ACHN (cell line): ENCODE data around the gene PCSK6.
"Not testable (repeated sequence)": the region's sequence is repeated elsewhere in the genome, so short reads cannot be mapped to it uniquely, and the experiment has no call there.

Experiments used
- DNase-seq: peaks from one replicate; pipeline ENCODE4 v3.0.0-alpha.2; 2015
- in situ Hi-C: cut with HindIII; loops from 2 replicates; pipeline ENCODE4 v1.10.0; 2017; ENCODE audit warnings: low sequenced_read_pairs, low pct_ligation_motif_present, low pct_unique_long_range_greater_than_20kb

Gene PCSK6

DNA sequence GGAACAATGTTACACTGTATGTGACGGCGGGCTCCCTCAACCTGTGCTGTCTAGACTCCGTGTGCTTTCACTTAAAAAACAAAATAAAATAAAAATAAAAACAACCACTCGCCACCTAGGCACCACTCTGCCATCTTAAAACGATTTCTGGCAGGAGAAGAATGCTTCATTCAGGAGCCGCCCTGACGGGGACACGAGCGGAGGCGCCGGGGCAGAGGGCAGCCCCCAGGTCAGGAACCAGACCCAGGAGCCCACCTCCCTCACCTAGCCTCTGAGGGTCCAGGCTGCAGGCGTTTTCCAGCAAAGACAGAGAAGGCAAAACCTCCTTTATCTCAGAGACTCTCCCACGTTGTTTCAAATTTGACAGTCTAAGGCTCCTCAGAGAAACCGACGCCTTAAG, 109.4 kb downstream of the PCSK6 start:
- in situ Hi-C loops, result no loop called here

DNA sequence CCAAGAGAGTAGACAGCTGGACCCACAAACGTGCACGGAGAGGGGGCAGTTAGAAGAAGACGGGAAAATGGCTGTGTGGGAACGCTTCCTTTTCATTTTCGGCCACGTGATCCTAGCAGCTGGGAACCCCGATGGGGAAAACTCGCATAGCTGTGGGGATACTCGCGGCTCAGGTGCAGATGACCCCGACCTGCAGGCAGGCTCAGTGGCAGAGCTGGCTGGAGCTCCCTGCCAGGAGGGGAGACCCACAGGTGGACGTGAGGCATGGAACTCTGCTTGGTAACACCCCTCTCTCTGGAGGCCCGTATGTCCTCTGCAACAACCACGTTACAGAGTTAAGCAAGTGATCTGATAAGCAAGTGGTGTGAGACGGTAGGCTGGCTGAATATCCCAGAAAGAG, 109.9 kb downstream of the PCSK6 start:
- no peak for DNase-seq
- in situ Hi-C loops, result no loop called here

More for the DNA sequence above, 109.4 kb downstream of the PCSK6 start:
- no peak for DNase-seq

DNA sequence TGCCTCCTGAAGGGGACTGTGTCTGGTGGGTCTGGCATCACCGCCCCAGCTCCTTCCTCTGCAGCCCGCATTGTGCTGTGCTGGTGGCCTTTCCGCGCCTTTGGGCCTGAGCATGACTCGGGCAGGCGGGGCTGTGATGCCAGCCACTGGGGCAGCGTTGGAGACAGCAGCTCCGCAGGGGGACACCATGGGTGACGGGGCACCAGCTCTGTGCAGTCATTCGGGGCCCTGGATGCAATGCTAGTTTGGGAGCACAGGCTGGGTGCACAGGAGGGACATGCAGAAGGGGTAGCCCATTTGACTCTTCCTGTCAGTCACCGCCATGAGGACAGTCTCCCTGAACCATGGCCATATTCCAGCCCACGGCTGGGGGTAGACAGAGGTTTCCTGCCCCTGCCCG, 110.6 kb downstream of the PCSK6 start:
- in situ Hi-C loops, result no loop called here
- DNase-seq, result no peak

DNA sequence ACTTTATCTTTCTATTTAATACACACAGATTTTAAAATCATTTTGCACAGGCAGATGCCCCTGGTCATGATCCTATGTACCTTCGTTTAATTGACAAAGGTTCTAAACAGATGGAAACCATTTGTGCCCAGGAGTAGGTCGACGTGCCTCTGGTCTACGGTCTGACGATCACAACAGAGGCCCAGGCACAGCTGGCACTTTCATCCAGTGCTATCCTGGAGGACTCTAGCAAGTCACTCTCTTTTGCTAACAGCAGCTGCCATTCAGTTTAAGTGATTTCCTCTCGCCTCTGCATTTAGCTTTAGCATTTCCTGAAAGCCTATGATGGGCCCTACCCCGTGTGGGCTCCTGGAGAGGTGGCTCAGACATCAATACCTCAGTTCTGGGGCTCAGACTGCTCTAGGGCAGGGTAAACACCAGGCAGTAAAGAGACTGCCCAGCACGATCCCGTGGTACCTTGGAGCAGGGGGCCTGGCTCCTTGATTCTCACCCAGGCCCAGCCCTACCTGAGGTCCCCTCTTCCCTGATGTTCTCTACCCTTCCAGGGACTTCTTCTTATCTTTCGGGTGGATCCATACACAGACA, 111.2 kb downstream of the PCSK6 start:
- in situ Hi-C loops, result no loop called here
- DNase-seq, result no peak

DNA sequence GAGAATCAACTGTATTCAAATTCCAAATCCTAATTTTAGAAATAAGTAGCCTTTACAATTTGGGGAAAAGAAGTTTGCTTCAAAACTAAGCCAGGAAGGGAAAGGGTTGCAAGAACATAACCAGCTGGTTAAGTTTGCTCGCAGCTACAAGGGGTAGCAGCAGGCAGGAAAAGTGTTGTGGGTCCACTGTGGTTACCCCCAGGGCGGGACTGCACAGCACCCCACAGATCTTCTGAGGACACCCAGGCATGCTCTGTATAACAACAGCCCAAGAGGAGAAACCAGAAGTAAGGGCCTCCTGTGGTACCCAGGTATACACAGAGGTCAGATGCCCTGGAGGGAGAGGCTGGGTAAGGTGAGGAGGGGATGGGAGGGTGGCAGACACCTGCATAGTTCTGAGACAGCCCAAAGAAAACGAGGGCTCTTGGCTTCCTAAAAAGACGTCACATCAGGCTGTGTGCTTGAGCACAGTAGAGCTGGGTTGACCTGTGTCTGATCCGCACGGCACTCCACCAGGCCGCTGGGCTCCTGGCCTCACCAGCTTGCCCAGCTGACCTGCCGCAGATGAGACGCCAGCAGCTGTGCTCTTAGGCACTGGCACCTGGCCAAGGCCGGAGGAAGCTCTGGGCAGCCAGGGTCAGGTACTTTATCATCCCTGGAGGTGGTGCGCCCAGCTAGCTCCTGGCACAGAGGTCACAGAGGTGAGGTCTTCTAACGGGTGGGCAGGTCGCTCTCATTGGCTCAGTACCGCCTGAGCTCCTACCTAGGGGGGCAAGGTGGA, 112.7 kb downstream of the PCSK6 start:
- no peak for DNase-seq
- in situ Hi-C loops, result no loop called here

DNA sequence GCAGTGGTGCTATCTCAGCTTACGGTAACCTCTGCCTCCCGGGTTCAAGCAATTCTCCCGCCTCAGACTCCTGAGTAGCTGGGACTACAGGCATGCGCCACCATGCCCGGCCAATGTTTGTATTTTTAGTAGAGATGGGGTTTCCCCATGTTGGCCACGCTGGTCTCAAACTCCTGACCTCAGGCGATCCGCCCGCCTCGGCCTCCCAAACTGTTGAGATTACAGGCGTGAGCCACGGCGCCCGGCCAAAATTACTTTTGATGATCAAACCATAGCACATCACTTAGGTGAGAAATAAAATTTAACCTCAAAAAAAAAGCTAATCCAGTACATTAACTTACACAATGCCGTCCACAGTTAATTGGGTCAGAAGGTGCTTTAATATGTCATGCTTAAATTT, 114.5 kb downstream of the PCSK6 start:
- in situ Hi-C loops, DNase-seq: not testable (repeated sequence)

DNA sequence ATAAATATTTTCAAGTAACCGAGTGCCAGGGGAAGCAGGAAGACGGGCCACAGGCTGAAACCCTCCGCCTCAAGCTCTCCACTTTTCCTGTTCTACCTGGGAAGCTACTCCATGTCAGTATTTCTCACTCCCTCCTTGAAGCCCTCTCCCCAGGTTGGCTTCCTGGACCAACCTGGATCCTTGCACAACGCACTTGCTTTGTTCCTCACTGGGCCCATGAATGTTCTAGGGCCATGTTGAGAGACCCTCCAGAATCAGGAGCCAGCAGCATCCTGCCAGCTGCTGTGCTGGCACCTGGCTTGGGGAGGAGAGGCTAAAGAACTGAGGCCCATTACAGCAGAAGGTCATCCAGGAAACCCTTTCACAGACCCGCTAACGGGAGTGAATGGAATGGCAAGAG, 115.2 kb downstream of the PCSK6 start:
- in situ Hi-C loops, result no loop called here
- no peak for DNase-seq

DNA sequence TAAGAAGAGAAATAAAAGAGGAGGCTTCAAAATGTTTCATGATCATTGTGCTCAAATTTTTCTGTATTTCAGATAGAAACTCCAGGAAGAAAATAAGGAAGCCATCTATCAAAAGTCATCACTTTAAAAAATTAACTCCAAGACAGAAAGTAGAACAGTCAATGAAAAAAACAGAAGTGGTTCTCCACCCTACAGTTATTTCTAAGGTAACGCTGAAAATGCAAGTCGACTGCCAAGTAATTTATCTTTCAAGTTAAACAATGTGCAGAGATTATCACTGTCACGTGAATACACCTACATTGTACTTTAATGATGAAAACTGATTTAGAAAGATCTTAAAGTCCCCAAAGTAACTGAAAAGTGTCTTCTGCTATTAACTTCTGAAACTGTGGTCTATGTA, 115.9 kb downstream of the PCSK6 start:
- in situ Hi-C loops, result no loop called here
- no peak for DNase-seq

DNA sequence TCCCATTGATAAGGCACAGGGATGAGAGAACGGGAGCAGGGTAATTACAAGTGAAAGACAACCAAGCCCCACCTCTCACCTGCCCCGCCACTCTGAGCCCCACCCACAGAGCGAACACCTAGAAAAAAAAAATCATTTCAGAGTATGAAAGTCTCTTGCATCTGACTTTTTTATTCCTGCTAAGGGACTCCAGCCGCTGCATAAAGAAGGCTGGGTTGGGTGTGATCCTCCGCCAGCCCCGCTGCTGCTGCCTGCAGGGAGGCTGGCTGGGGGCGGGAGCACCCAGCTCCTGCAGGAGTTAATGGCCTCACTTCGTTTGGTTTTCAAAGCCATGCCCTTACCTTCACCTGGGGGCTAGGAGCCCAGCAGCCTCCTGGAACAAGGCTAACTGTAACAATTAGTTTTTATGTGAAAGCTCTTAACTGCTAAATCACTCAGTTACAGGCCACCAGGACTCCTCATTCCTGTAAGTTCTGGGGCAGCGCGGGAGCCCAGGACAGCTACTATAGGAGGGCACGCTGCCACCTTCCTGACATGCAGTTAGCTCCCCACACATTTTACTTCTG, 116.5 kb downstream of the PCSK6 start:
- no peak for DNase-seq
- in situ Hi-C loops, result no loop called here

DNA sequence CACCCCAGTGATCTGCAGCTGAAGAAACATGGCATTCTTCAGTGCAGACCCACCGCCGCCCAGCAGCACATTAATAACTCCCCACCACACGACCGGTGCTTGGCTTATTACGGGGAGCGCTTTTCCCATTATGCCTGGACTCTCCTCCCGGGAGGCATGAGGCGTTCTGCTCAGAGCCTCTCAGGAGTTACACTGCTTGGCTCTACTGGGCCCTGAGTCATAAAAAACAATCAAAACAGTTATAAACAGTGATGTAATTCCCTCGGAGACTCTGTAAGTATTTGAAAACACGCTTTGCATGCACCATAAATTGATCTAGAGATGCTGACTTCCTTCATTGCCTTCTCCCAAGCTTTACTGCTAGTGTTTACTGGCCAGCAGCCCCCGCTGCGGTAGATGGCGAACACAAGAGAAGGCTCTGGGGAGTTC, 117.3 kb downstream of the PCSK6 start:
- in situ Hi-C loops, result no loop called here
- no peak for DNase-seq

DNA sequence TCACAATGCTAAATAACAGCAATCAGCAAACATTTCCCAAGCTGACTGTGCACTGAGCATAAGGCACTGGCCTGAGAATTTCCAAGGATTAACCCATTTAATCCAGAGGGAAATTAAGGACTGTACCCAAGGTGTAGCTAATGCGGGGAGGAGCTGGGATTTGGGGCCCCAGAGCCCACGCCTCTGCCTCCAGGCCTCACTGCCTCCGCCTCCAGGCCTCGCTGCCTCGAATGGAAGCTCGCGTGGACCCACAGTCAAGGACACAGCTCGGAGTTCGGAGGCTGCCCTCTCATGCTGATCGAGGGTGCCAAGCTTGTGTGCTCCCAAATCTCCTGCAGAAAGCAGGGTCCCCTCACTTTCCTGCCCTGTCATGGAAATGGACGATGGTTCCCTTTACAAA, 118.0 kb downstream of the PCSK6 start:
- no peak for DNase-seq
- in situ Hi-C loops, result no loop called here

DNA sequence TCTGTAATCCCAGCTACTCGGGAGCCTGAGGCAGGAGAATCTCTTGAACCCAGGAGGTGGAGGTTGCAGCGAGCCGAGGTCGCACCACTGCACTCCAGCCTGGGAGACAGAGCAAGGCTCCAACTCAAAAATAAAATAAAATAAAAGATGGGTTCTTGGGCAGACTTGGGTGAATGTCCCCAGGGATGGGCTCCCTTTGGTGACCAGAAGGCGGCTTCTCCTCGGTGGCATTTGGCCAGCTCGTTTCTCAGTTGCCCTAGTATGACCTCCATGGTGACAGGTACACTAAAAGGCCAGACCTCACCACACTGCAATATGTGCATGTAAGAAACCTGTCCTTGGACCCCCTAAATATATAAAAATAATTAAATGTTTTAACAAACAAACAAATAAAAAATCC, 118.4 kb downstream of the PCSK6 start:
- no peak for DNase-seq
- in situ Hi-C loops, result no loop called here

DNA sequence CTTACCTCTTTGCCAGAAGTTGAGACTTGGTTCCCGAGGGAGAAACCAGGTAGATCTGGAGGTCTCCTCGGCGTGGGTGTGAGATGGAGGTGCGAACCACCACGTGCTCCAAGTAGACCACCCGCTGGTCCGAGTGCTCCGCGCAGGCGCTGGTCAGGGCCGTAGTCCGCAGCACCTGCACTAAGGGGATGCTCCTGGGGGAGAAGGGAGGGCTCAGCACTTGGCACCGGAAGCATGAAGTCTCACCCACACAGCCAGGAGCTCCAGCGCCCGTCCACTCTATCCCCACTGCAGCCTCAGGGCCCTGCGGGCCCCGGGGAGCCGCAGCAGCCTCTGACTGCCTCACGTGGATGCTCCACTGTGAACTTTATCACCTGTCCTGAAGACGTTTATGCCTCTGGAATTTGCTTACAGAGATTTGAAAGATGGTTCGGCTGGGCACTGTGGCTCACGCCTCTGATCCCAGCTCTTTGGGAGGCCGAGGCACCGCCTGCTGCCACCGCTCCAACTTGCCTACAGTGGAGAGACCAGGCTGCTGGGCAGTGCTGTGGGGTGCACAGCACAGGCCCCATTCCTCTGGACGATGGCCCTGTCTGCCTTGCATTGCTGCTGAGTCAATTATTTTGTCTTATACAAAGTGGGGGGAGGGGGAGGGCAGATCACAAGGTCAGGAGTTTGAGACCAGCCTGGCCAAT, 119.0 kb downstream of the PCSK6 start:
- in situ Hi-C loops, result no loop called here
- no peak for DNase-seq

DNA sequence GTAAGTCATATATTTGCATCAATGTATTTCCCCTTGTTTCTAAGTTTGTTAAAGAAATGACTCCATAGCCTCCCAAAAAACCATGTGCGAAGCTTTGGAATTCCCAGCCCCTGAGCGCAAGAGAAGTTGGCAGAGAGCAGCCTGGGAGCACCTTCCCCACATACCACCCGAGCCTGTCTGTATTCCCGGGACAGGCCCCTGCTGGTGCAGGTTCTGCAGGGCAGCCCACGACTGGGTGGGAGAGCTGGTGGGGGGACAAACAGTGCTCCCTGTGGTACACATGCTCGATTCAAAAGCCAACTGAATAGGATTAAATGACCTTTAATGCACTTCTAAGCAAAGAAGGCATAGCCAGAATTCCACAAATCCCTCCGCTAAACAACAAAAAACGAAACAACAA, 119.8 kb downstream of the PCSK6 start:
- no peak for DNase-seq
- in situ Hi-C loops, result no loop called here

DNA sequence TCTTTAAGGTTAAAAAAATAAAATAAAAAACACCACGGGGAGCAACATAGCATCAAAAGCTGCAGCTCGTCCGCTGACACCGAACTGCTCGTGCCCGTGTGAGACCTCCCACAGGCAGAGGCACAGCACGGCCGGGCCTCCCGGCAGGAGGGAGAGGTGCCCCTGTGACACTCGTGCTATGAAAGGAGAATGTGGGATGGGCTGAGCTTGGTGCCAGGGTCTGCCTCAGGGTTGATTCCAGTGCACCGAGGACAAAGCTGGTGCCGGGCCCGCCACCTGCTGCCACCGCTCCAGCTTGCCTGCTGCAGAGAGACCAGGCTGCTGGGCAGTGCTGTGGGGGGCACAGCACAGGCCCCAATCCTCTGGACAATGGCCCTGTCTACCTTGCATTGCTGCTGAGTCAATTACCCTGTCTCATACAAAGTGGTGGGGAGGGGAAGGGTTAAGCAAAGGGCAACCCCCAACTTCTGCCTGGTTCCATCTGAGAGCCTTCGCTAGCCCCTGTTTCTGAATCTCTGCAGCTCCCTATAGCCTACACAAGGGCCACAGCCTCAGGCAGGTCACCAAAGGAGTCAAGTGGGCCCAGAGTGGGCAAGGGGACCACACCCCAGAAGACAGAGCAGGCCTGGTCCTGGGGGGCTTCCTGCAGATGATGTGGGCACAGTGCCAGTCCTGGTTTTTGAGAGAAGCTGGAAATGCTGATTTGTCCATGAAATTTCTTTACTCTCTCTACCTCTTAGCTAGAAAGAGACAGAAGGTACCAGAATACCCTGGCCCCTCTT, 120.5 kb downstream of the PCSK6 start:
- DNase-seq, result no peak
- in situ Hi-C loops, result no loop called here

DNA sequence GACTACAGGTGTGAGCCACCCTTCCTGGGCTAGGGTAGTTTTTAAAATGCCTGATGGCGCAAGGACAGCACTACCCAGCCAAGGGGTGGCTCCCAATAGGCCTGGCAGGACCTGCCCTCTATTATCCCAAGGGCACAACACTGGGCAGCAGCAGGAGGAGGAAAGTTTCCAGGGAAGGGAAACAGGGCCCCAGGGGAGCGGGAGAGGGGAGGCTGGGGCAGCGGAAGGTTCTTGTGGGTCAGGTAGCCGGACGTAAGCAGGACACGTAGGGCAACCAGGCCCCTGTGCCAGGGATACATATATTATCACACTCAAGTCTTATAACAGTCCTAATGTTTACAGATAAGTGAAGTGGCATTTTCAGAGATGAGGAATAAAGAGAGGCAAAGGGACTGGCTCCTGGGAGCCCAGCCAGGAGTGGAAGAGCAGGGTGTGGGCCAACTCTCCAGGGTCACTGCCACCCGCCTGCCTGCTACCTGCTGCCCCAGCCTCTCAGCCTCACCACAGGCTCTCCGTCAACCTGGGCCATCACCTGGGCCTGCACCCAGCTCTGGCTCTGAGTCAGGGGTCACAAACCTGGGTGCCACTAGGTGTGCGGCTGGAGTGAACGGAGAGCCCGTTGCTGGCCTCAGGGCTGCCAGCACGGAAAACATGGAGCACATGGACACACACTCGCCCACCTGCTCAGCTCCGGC, 121.3 kb downstream of the PCSK6 start:
- in situ Hi-C loops, result no loop called here

DNA sequence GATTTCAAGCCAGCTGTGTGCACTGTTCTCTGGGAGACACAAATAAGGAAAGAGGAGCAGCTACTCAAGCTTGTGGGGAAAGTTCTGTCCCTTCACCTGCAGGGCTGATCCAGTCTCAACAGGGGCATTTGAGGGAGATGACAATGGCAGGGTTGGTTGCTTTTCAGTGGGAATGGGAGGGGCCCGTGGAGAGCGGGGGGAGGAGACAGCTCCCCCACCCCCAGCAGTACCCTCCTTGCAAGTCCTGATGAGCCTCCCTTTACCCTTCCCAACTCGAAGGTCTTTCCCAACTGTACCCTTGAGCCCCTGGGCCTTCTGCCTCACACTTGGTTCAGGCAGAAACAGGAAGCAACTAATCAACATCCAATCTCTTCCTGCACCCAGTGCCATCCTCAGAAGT, 122.7 kb downstream of the PCSK6 start:
- in situ Hi-C loops, result no loop called here
- no peak for DNase-seq

More for the DNA sequence above, 121.3 kb downstream of the PCSK6 start:
- no peak for DNase-seq

DNA sequence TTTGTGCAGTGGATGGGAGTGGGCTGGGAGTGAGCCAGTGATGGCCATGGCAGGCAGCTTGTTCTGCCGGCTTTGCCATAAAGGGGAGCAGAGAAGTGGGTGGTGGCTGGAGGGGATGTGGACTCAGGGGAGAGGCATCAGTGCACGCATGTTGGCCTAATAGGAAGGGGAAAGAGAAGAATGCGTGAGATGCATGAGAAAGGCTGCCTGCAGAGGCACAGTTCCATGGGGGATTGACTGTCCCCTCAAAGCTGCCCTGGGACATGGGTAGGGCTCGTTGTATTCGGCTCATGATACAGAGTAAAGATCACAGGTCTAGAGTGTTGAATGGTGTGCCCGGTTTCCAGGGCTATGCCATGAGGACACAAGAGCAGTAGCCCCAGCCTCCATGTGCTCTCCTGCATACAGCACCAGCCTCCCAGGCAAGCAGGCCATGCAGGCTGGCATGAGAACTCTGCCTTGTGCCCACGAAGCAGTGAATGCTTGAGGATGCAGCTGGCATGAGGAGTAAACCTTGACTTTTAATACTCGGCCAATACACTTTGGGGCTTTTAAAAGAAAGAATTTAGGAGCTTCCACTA, 126.4 kb downstream of the PCSK6 start:
- in situ Hi-C loops, result no loop called here

More for the DNA sequence above, 126.4 kb downstream of the PCSK6 start:
- DNase-seq, result no peak
